CD14-positive monocyte (primary cell): ENCODE results near the gene RPS6KB2. TPM values are rescaled to one million over a fixed set of nuclear protein-coding genes. Genes with fewer than 3 reads are reported as not detected.

ENCODE experiments used
- DNase-seq, 3 donors: peaks; one replicate each; pipeline ENCODE4 v3.0.0-alpha.2; 2011 to 2022
- H2AFZ ChIP-seq: 2 replicates; pipeline ENCODE4 v1.6.0; 2012; ENCODE audit warnings: mild to moderate bottlenecking, low read depth, low read length, inconsistent platforms; ENCODE audit not compliant: insufficient read depth, poor library complexity, severe bottlenecking
- H3K27ac ChIP-seq, 2 donors: 1 replicate in 1 of 2; 2 replicates in 1 of 2; pipeline ENCODE4 v1.5.1; 2012 to 2013; ENCODE audit warnings: low read length in 2 of 2, control low read depth in 1 of 2, inconsistent platforms in 1 of 2, low read depth in 1 of 2, mild to moderate bottlenecking in 1 of 2
- H3K27me3 ChIP-seq, 2 donors: one replicate each; pipeline versions ENCODE4 v1.6.0 to v1.6.1; 2011 to 2013; ENCODE audit warnings: low read length in 2 of 2; ENCODE audit not compliant: control insufficient read depth in 2 of 2, insufficient read depth in 2 of 2
- H3K36me3 ChIP-seq, 2 donors: replicated peaks in 1 of 2; 1 replicate in 1 of 2; 2 replicates in 1 of 2; pipeline versions ENCODE4 v1.5.1 to v1.6.1; 2012 to 2013; ENCODE audit warnings: low read length in 2 of 2, control low read depth in 1 of 2, inconsistent platforms in 1 of 2, mild to moderate bottlenecking in 1 of 2; ENCODE audit not compliant: insufficient read depth in 2 of 2, control insufficient read depth in 1 of 2
- H3K4me1 ChIP-seq, 2 donors: 1 replicate in 1 of 2; 2 replicates in 1 of 2; pipeline versions ENCODE4 v1.5.1 to v1.6.1; 2012 to 2013; ENCODE audit warnings: low read length in 2 of 2, control low read depth in 1 of 2, inconsistent platforms in 1 of 2, mild to moderate bottlenecking in 1 of 2, moderate library complexity in 1 of 2; ENCODE audit not compliant: insufficient read depth in 2 of 2, control insufficient read depth in 1 of 2
- H3K4me2 ChIP-seq: replicated peaks from 2 replicates; pipeline ENCODE3; 2012; ENCODE audit warnings: low read length, moderate library complexity, mild to moderate bottlenecking; ENCODE audit not compliant: poor library complexity, severe bottlenecking; ENCODE audit errors: extremely low read depth
- H3K4me3 ChIP-seq, 3 experiments: fragments of 200-600 bp in 1 of 3; sonication (generic) in 1 of 3; replicated peaks in 1 of 3; 1 replicate in 2 of 3; 2 replicates in 1 of 3; pipeline ENCODE4 v1.5.1; 2011 to 2013; ENCODE audit warnings: low read length in 3 of 3, mild to moderate bottlenecking in 3 of 3, control low read depth in 2 of 3, low read depth in 2 of 3, inconsistent platforms in 1 of 3, moderate library complexity in 1 of 3
- H3K79me2 ChIP-seq: 2 replicates; pipeline ENCODE4 v1.6.0; 2012; ENCODE audit warnings: mild to moderate bottlenecking, control low read depth, inconsistent platforms, low read length, moderate library complexity; ENCODE audit not compliant: insufficient read depth
- H3K9ac ChIP-seq: 2 replicates; pipeline ENCODE4 v1.6.0; 2017; ENCODE audit warnings: low read length, mild to moderate bottlenecking; ENCODE audit not compliant: insufficient read depth, poor library complexity, severe bottlenecking
- H3K9me3 ChIP-seq, 2 donors: replicated peaks in 1 of 2; 1 replicate in 1 of 2; 2 replicates in 1 of 2; pipeline versions ENCODE4 v1.5.1 to v1.6.1; 2012 to 2013; ENCODE audit warnings: low read length in 2 of 2, control low read depth in 1 of 2; ENCODE audit not compliant: control insufficient read depth in 1 of 2, insufficient read depth in 1 of 2
- H4K20me1 ChIP-seq: 2 replicates; pipeline ENCODE4 v1.6.0; 2012; ENCODE audit warnings: mild to moderate bottlenecking, low read length, control low read depth, moderate library complexity; ENCODE audit not compliant: insufficient read depth
- H3K27ac Mint-ChIP-seq, 7 donors: one replicate each; pipeline ENCODE4 v1.8.0; 2020; ENCODE audit warnings: mild to moderate bottlenecking in 7 of 7, mixed read lengths in 7 of 7, moderate library complexity in 6 of 7, inconsistent platforms in 2 of 7
- H3K27me3 Mint-ChIP-seq, 3 donors: one replicate each; pipeline ENCODE4 v1.8.0; 2021 to 2022; ENCODE audit warnings: low read depth in 3 of 3, mild to moderate bottlenecking in 3 of 3, mixed read lengths in 3 of 3, moderate library complexity in 3 of 3, inconsistent platforms in 1 of 3
- H3K36me3 Mint-ChIP-seq, 2 donors: one replicate each; pipeline ENCODE4 v1.8.0; 2020; ENCODE audit warnings: mixed read lengths in 2 of 2, inconsistent platforms in 1 of 2, mild to moderate bottlenecking in 1 of 2
- H3K4me1 Mint-ChIP-seq: one replicate; pipeline ENCODE4 v1.8.0; 2020; ENCODE audit warnings: mild to moderate bottlenecking, mixed read lengths
- H3K4me3 Mint-ChIP-seq, 2 donors: one replicate each; pipeline ENCODE4 v1.8.0; 2020; ENCODE audit warnings: mild to moderate bottlenecking in 2 of 2, mixed read lengths in 2 of 2, moderate library complexity in 1 of 2
- H3K9me3 Mint-ChIP-seq, 7 donors: one replicate each; pipeline ENCODE4 v1.8.0; 2020 to 2022; ENCODE audit warnings: mixed read lengths in 7 of 7, mild to moderate bottlenecking in 6 of 7, moderate library complexity in 6 of 7, inconsistent platforms in 2 of 7
- WGBS: methylation state at CpG from one replicate; pipeline ENCODE4 v1.1.5; 2013; ENCODE audit warnings: missing lambda C conversion rate; ENCODE audit not compliant: insufficient coverage; 5-methylcytosine and 5-hydroxymethylcytosine counted together
- intact Hi-C, 2 donors: fragments of 100-400 bp; cut with micrococcal nuclease; formaldehyde crosslinking; loops; one replicate each; pipeline versions ENCODE4 v1.15.0 to v1.15.1; 2023
- polyA plus RNA-seq, 3 donors: library from polyadenylated mRNA; depleted of rRNA in 1 of 3; unstranded in 2 of 3; stranded (reverse) in 1 of 3; fragments of 300-500 nt in 2 of 3; fragments of >200 nt in 1 of 3; fragmentation: Illumina TruSeq in 2 of 3; gene quantifications; 1 replicate in 2 of 3; 2 replicates in 1 of 3; pipeline ENCODE4 v1.2.3, GENCODE V29; 2012 to 2021
- TF ChIP-seq, protein P1 (sequence below): fragments of 200-600 bp; IDR thresholded peaks from one replicate; pipeline ENCODE4 v1.8.0; 2022; ENCODE audit warnings: antibody characterized with exemption, mild to moderate bottlenecking

The RPS6KB2 gene
- polyA plus RNA-seq, 3 donors, result 51.6 to 101 (median 53.8) TPM

GRCh38 chr11:67439321-67440228 is 11.3 kb downstream of the RPS6KB2 start:
- H3K4me1 Mint-ChIP-seq, result peaks cover 51% of the 10 kb centered on the region
- no peak overlapping the region for H3K9ac ChIP-seq
- no peak overlapping the region for H3K4me3 ChIP-seq
- H4K20me1 ChIP-seq, result peaks cover 76% of the 10 kb centered on the region
- WGBS, result 47% methylated on average over 21 of the region's 31 CpGs
- peaks cover 35 to 46% of the 10 kb centered on the region in 2 donors for H3K36me3 Mint-ChIP-seq
- no peaks in the 10 kb centered on the region for H3K79me2 ChIP-seq
- no peaks in the 10 kb centered on the region for H3K9me3 ChIP-seq
- peaks cover 31 to 65% of the 10 kb centered on the region in 2 donors for H3K4me1 ChIP-seq
- H3K4me2 ChIP-seq, result no peak overlapping the region
- peaks cover 0 to 2% (median 1%) of the 10 kb centered on the region in 3 donors for H3K27me3 Mint-ChIP-seq
- no peaks in the 10 kb centered on the region for H3K27me3 ChIP-seq
- H3K36me3 ChIP-seq, result peaks cover 17 to 60% of the 10 kb centered on the region in 2 donors
- TF ChIP-seq, protein P1, sequence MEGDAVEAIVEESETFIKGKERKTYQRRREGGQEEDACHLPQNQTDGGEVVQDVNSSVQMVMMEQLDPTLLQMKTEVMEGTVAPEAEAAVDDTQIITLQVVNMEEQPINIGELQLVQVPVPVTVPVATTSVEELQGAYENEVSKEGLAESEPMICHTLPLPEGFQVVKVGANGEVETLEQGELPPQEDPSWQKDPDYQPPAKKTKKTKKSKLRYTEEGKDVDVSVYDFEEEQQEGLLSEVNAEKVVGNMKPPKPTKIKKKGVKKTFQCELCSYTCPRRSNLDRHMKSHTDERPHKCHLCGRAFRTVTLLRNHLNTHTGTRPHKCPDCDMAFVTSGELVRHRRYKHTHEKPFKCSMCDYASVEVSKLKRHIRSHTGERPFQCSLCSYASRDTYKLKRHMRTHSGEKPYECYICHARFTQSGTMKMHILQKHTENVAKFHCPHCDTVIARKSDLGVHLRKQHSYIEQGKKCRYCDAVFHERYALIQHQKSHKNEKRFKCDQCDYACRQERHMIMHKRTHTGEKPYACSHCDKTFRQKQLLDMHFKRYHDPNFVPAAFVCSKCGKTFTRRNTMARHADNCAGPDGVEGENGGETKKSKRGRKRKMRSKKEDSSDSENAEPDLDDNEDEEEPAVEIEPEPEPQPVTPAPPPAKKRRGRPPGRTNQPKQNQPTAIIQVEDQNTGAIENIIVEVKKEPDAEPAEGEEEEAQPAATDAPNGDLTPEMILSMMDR, result peak; percentile 15
- H3K27ac Mint-ChIP-seq, result peak overlapping the region; percentile 41 to 82 (median 69)
- H3K4me3 Mint-ChIP-seq, result peak overlapping the region in 1 of 2 donors; percentile 41
- H3K27ac ChIP-seq, result peak overlapping the region in 1 of 2 donors; percentile 8
- no peak overlapping the region for H2AFZ ChIP-seq
- DNase-seq, result peak in 2 of 3 donors; percentile 27 to 42
- intact Hi-C loops, result no loop called here
- no peaks in the 10 kb centered on the region for H3K9me3 Mint-ChIP-seq

DNA sequence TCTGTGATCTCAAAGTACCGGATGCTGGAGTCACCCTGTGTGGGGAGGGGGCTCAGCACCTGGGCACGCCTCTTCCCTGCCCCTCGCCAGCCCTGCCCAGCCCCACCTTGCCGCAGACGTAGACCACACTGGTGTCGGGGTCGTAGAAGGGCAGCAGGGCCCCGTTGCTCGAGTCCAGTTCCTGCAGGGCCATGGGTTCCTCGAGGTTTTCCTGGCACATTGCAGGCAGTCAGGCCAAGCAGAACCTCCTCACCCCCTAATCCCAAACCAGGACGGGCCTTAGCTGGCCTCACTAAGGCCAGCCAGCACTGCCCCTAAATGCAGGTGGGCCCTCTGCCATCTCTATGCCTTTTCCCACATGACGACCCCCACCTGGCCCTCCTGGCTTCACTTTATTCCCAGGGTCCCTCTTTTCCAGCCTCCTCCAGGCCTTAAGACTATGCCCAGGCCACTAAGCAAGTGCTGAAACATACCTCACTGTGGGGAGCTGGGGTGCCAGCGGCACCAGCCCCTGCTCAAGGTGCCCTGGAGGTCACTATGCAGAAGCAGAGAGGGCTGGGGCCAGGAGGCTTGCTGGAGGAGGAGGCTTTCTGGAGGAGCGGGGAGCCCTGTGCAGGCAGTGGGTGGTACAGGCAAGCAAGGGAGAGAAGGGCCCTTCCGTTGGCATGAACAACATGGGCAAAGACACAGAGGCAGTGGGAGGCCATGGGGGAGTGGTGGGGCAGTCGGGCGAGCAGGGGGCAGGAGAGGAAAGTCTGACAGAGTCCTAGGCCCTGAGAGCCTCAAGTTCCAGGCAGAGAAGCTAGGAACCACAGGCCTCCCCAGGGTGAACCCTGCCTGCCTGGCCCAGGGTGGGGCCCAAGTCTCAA is 12.2 kb downstream of the RPS6KB2 start:
- Histone ChIP-seq H3K4me1 (peaks cover 35 to 69% of the 10 kb centered on the region in 2 donors), H3K27me3 (no peaks in the 10 kb centered on the region), H3K4me2 (no peak overlapping the region), H3K36me3 (peaks cover 10 to 51% of the 10 kb centered on the region in 2 donors), H3K9me3 (no peaks in the 10 kb centered on the region), H4K20me1 (peaks cover 67% of the 10 kb centered on the region), H3K9ac (no peak overlapping the region), H3K79me2 (no peaks in the 10 kb centered on the region), H3K4me3 (no peak overlapping the region), H2AFZ (no peak overlapping the region), H3K27ac (peak overlapping the region in 1 of 2 donors; percentile 8)
- DNase-seq, result no peak
- peak overlapping the region in 3 of 7 donors; percentile 43 to 69 (median 50) for H3K27ac Mint-ChIP-seq
- H3K36me3 Mint-ChIP-seq, result peaks cover 33 to 44% of the 10 kb centered on the region in 2 donors
- H3K9me3 Mint-ChIP-seq, result no peaks in the 10 kb centered on the region
- 64% methylated on average over 17 of the region's 17 CpGs for WGBS
- no peak overlapping the region for H3K4me3 Mint-ChIP-seq
- intact Hi-C loops, result no loop called here
- peaks cover 57% of the 10 kb centered on the region for H3K4me1 Mint-ChIP-seq
- peaks cover 0 to 3% (median 1%) of the 10 kb centered on the region in 3 donors for H3K27me3 Mint-ChIP-seq
- TF ChIP-seq, protein P1, result no peak
